Panc1 (cell line): ENCODE data around the gene GAL3ST3. TPM values are rescaled to one million over a fixed set of nuclear protein-coding genes. Genes with fewer than 3 reads are reported as not detected.

ENCODE experiments used
- ATAC-seq: fragments of 200-7000 bp; cut with Tn5 transposase; 2 replicates; pipeline ENCODE4 v1.9.1; 2020; ENCODE audit warnings: mild to moderate bottlenecking, moderate library complexity
- BruUV-seq: library from RNA; stranded (reverse); fragments of 400-500 nt; replicated peaks from 2 replicates; lab custom pipeline; 2021; lab: Mats Ljungman, UMichigan
- CTCF ChIA-PET: fragments of 300-600 bp; sonication (Branson Sonifier 250); formaldehyde crosslinking; loops from one replicate; lab custom pipeline; 2022; ENCODE audit warnings: antibody characterized with exemption; lab: Charles Lee
- POLR2A ChIA-PET: fragments of 300-600 bp; sonication (Branson Sonifier 250); formaldehyde crosslinking; loops from one replicate; lab custom pipeline; 2022; ENCODE audit warnings: antibody characterized with exemption; lab: Charles Lee
- DNase-seq: peaks from one replicate; pipeline ENCODE4 v3.0.0-alpha.2; 2010; ENCODE audit warnings: low read depth, low spot score
- H3K27ac ChIP-seq: 2 replicates; pipeline ENCODE4 v1.5.1; 2011; ENCODE audit warnings: mild to moderate bottlenecking, low read length, inconsistent platforms
- H3K27me3 ChIP-seq: fragments of 200-500 bp; sonication (Bioruptor generic); 2 replicates; pipeline ENCODE4 v1.6.0; 2014; ENCODE audit warnings: low read length, inconsistent platforms; ENCODE audit not compliant: control insufficient read depth, insufficient read depth
- H3K36me3 ChIP-seq: fragments of 200-500 bp; sonication (Bioruptor generic); 2 replicates; pipeline ENCODE4 v1.5.1; 2014; ENCODE audit warnings: inconsistent platforms, mild to moderate bottlenecking, low read length, moderate library complexity; ENCODE audit not compliant: control insufficient read depth, insufficient read depth
- H3K4me1 ChIP-seq: 2 replicates; pipeline ENCODE4 v1.5.1; 2011; ENCODE audit warnings: inconsistent platforms, mild to moderate bottlenecking, low read length, moderate library complexity; ENCODE audit not compliant: control insufficient read depth, insufficient read depth
- H3K4me3 ChIP-seq, 2 experiments: 2 replicates each; pipeline ENCODE4 v1.5.1; 2011 to 2012; ENCODE audit warnings: low read depth in 2 of 2, low read length in 2 of 2, mild to moderate bottlenecking in 2 of 2, inconsistent platforms in 1 of 2, moderate library complexity in 1 of 2
- H3K9me3 ChIP-seq: fragments of 200-500 bp; sonication (Bioruptor generic); 2 replicates; pipeline ENCODE4 v1.5.1; 2014; ENCODE audit warnings: low read depth, mild to moderate bottlenecking, inconsistent platforms, low read length, moderate library complexity; ENCODE audit not compliant: control insufficient read depth, insufficient read depth
- CTCF ChIP-seq: fragments of 450-650 bp; IDR thresholded peaks from 2 replicates; pipeline ENCODE4 v1.5.1; 2017; ENCODE audit warnings: mild to moderate bottlenecking
- POLR2AphosphoS5 ChIP-seq: IDR thresholded peaks from 2 replicates; pipeline ENCODE4 v1.6.1; 2012; ENCODE audit warnings: mild to moderate bottlenecking, low read depth, low read length, moderate library complexity
- REST ChIP-seq, 2 experiments: IDR thresholded peaks; 2 replicates each; pipeline ENCODE4 v1.6.1; 2011 to 2012; ENCODE audit warnings: low read depth in 2 of 2, control low read depth in 1 of 2, low read length in 1 of 2, mild to moderate bottlenecking in 1 of 2, moderate library complexity in 1 of 2; ENCODE audit not compliant: insufficient read depth in 1 of 2
- SIN3A ChIP-seq: IDR thresholded peaks from 2 replicates; pipeline ENCODE4 v1.6.1; 2012; ENCODE audit warnings: low read depth, mild to moderate bottlenecking, low read length, moderate library complexity, borderline replicate concordance; ENCODE audit not compliant: insufficient read depth
- TCF7L2 ChIP-seq: IDR thresholded peaks from 2 replicates; pipeline ENCODE4 v1.6.1; 2011; ENCODE audit warnings: mild to moderate bottlenecking, low read depth, low read length, inconsistent platforms
- in situ Hi-C: cut with HindIII; loops from 2 replicates; pipeline ENCODE4 v1.10.0; 2016; ENCODE audit warnings: low sequenced_read_pairs, low pct_unique_long_range_greater_than_20kb
- intact Hi-C: fragments of 100-400 bp; cut with micrococcal nuclease; formaldehyde crosslinking; loops from one replicate; pipeline ENCODE4 v1.10.0; 2022; ENCODE audit not compliant: unreplicated experiment
- total RNA-seq: library from RNA; stranded (reverse); gene quantifications from one replicate; pipeline ENCODE4 v1.2.1, GENCODE V29; 2021; ENCODE audit not compliant: unreplicated experiment

The GAL3ST3 gene
- total RNA-seq, 1 experiment from 2014 or later, result not detected

- no peak for TF ChIP-seq TCF7L2
- no peak for TF ChIP-seq CTCF
- TF ChIP-seq POLR2AphosphoS5, result no peak
- no peak for TF ChIP-seq SIN3A
- TF ChIP-seq REST (IDR thresholded peaks at IDR 0.05; ENCODE audit: insufficient read depth in 1 of 2, low read depth in 2 of 2, low read length in 1 of 2), result no peak
- DNase-seq (no peak), ATAC-seq (no peak)
- Histone ChIP-seq H3K9me3 (no peaks in the 10 kb centered on the region), H3K27me3 (no peaks in the 10 kb centered on the region), H3K4me3 (no peak overlapping the region), H3K36me3 (peaks cover 47% of the 10 kb centered on the region), H3K4me1 (peaks cover 18% of the 10 kb centered on the region), H3K27ac (peak overlapping the region; percentile 40; the same call in 1 of the 2 replicates)
- POLR2A ChIA-PET, result no interaction called here
- CTCF ChIA-PET, result interaction anchor here (1.1 kb wide), 1 partner anchor 69 kb away, joined by 3 read pairs; no protein-coding TSS in a partner anchor
- intact Hi-C loops (no loop called here), in situ Hi-C loops (no loop called here)
- BruUV-seq, result no TSS peak
Observed at GRCh38 chr11:66066751-66067150, 17.8 kb upstream of the GAL3ST3 start.

GRCh38 chr11:66064571-66064970, 15.6 kb upstream of the GAL3ST3 start:
- ChIA-PET POLR2A (no interaction called here), CTCF (no interaction called here)
- DNase-seq (no peak), ATAC-seq (no peak)
- Histone ChIP-seq H3K4me3 (no peak overlapping the region), H3K4me1 (peaks cover 14% of the 10 kb centered on the region), H3K27ac (no peak overlapping the region), H3K9me3 (no peaks in the 10 kb centered on the region), H3K36me3 (peaks cover 67% of the 10 kb centered on the region), H3K27me3 (no peaks in the 10 kb centered on the region)
- in situ Hi-C loops, result no loop called here
- TF ChIP-seq TCF7L2, result no peak
- no peak for TF ChIP-seq CTCF
- no peak for TF ChIP-seq REST (IDR thresholded peaks at IDR 0.05; ENCODE audit: insufficient read depth in 1 of 2, low read depth in 2 of 2, low read length in 1 of 2)
- TF ChIP-seq POLR2AphosphoS5, result no peak
- no peak for TF ChIP-seq SIN3A
- intact Hi-C loops, result no loop called here
- BruUV-seq, result no TSS peak
